ENCODE results near the gene PARVG. TPM values are rescaled to one million over a fixed set of nuclear protein-coding genes. Genes with fewer than 3 reads are reported as not detected.

PARVG gene
- total and polyA plus RNA-seq, 2 donors (not counting 3 experiments of a cell fraction or from before 2014, with no cell fraction given): 0.82 TPM; not detected in 1

DNA sequence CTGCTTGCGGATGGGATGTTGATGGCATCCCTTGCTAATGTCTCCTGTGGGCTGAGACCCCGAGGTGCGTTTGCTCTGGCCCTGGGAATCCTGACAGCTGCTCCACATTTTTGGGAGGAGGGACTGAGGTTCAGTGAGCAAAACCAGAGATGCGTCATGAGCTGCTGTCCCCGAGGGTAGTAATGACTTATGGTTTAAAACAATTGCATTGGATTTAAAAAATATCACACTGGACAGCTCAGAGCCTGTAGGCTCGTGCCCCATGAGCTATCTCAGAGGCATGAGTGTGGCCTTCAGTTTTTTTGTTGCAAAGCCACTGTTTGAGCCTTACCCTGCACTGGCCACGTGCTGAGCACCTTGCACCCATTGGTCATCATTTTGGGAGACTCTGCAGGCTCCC is 20.9 kb upstream of the PARVG start:
- intact Hi-C loops (cut with micrococcal nuclease): no loop called here
- Histone ChIP-seq H3K9me3 (replicated peaks; ENCODE audit: control insufficient read depth, insufficient read depth, low read length) (no peaks in the 10 kb centered on the region), H3K4me2 (ENCODE audit: insufficient read depth, low read length) (no peak overlapping the region), H3K4me1 (ENCODE audit: control insufficient read depth, extremely low read depth, insufficient read depth, low read length) (no peaks in the 10 kb centered on the region), H3K9ac (replicated peaks; ENCODE audit: extremely low read depth, insufficient read depth, low read length) (no peak overlapping the region), H3K4me3 (replicated peaks in 1 of 3; ENCODE audit: insufficient read depth in 1 of 3, low read depth in 1 of 3, low read length in 3 of 3) (no peak overlapping the region), H3K79me2 (ENCODE audit: control insufficient read depth, insufficient read depth, low read length) (no peaks in the 10 kb centered on the region), H3K9me1 (replicated peaks; ENCODE audit: control insufficient read depth, extremely low read depth, insufficient read depth, low read length) (no peaks in the 10 kb centered on the region), H3K36me3 (ENCODE audit: control insufficient read depth in 2 of 2, extremely low read depth in 1 of 2, insufficient read depth in 2 of 2, low read length in 2 of 2) (peaks cover 4 to 31% of the 10 kb centered on the region in 2 experiments), H2AFZ (ENCODE audit: low read depth, low read length) (no peak overlapping the region), H3K27me3 (ENCODE audit: control insufficient read depth in 2 of 2, insufficient read depth in 2 of 2, low read length in 2 of 2) (no peaks in the 10 kb centered on the region), H4K20me1 (replicated peaks; ENCODE audit: control insufficient read depth, extremely low read depth, insufficient read depth, low read length) (no peaks in the 10 kb centered on the region), H3K27ac (ENCODE audit: insufficient read depth, low read depth, low read length) (no peak overlapping the region)
- CTCF ChIA-PET: no interaction called here
- dilution Hi-C loops (cut with MboI; ENCODE audit: extremely low pct_ligation_motif_present, low sequenced_read_pairs): no loop called here
- BruUV-seq (replicated peaks): no TSS peak
- no peak for FAIRE-seq
- POLR2A ChIA-PET: no interaction called here
- DNase-seq (ENCODE audit: low read depth, low spot score): no peak
- no peak for TF ChIP-seq POLR2A (IDR thresholded peaks at IDR 0.05; ENCODE audit: low read depth, low read length)
- no peak for TF ChIP-seq POLR2AphosphoS5 (IDR thresholded peaks at IDR 0.05; ENCODE audit: insufficient read depth, low read depth, low read length)
- TF ChIP-seq, protein P1, sequence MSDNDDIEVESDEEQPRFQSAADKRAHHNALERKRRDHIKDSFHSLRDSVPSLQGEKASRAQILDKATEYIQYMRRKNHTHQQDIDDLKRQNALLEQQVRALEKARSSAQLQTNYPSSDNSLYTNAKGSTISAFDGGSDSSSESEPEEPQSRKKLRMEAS (IDR thresholded peaks at IDR 0.05; ENCODE audit: insufficient read depth, insufficient read length): no peak
- TF ChIP-seq, protein P2, sequence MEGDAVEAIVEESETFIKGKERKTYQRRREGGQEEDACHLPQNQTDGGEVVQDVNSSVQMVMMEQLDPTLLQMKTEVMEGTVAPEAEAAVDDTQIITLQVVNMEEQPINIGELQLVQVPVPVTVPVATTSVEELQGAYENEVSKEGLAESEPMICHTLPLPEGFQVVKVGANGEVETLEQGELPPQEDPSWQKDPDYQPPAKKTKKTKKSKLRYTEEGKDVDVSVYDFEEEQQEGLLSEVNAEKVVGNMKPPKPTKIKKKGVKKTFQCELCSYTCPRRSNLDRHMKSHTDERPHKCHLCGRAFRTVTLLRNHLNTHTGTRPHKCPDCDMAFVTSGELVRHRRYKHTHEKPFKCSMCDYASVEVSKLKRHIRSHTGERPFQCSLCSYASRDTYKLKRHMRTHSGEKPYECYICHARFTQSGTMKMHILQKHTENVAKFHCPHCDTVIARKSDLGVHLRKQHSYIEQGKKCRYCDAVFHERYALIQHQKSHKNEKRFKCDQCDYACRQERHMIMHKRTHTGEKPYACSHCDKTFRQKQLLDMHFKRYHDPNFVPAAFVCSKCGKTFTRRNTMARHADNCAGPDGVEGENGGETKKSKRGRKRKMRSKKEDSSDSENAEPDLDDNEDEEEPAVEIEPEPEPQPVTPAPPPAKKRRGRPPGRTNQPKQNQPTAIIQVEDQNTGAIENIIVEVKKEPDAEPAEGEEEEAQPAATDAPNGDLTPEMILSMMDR (IDR thresholded peaks at IDR 0.05; ENCODE audit: extremely low read depth in 1 of 2, insufficient read depth in 1 of 2, low read depth in 1 of 2, low read length in 2 of 2): no peak
- no peak for TF ChIP-seq MYC (IDR thresholded peaks at IDR 0.05; ENCODE audit: low read depth, low read length)
- no peak for TF ChIP-seq JUN (IDR thresholded peaks at IDR 0.05; ENCODE audit: borderline replicate concordance, insufficient read depth, insufficient read length, low read depth)
- TF ChIP-seq FOS (IDR thresholded peaks at IDR 0.05; ENCODE audit: borderline replicate concordance, insufficient read depth, low read length): no peak
- TF ChIP-seq EZH2 (IDR thresholded peaks at IDR 0.05; ENCODE audit: borderline replicate concordance, low read depth, low read length, severe bottlenecking): no peak
- no peak for TF ChIP-seq GATA2 (IDR thresholded peaks at IDR 0.05; ENCODE audit: insufficient read depth, insufficient read length, low read depth, low read length)

Measured in endothelial cell of umbilical vein (primary cell).